Ovary (tissue), 9 donors: ENCODE measurements around the gene MSH3. TPM values are rescaled to one million over a fixed set of nuclear protein-coding genes. Genes with fewer than 3 reads are reported as not detected.
"Not testable (repeated sequence)": the region's sequence is repeated elsewhere in the genome, so short reads cannot be mapped to it uniquely, and the experiment has no call there.

Experiments used
- DNase-seq, 5 donors: peaks; one replicate each; pipeline ENCODE4 v3.0.0-alpha.2; 2019 to 2020
- H3K27ac ChIP-seq, 2 donors: fragments of 200-600 bp; one replicate each; pipeline versions ENCODE4 v1.5.1 to v1.8.0; 2019 to 2022
- H3K27me3 ChIP-seq: fragments of 200-600 bp; one replicate; pipeline ENCODE4 v1.8.0; 2022
- H3K36me3 ChIP-seq: fragments of 200-600 bp; sonication (generic); one replicate; pipeline ENCODE4 v1.5.1; 2019
- H3K4me1 ChIP-seq: one replicate; pipeline ENCODE4 v1.8.1; 2013; ENCODE audit warnings: mild to moderate bottlenecking, moderate library complexity; ENCODE audit not compliant: insufficient read depth
- H3K4me3 ChIP-seq: fragments of 200-600 bp; sonication (generic); one replicate; pipeline ENCODE4 v1.5.1; 2017
- H3K9me3 ChIP-seq, 2 donors: fragments of 200-600 bp in 1 of 2; sonication (generic) in 1 of 2; one replicate each; pipeline versions ENCODE4 v1.5.1 to v1.8.1; 2013 to 2019; ENCODE audit warnings: mild to moderate bottlenecking in 1 of 2, moderate library complexity in 1 of 2
- EP300 ChIP-seq: sonication (generic); formaldehyde crosslinking; IDR thresholded peaks from one replicate; pipeline ENCODE4 v1.6.1; 2017; ENCODE audit warnings: antibody characterized with exemption
- POLR2A ChIP-seq: fragments of 450-650 bp; IDR thresholded peaks from one replicate; pipeline ENCODE4 v1.6.1; 2017; ENCODE audit warnings: antibody characterized with exemption, mild to moderate bottlenecking, moderate library complexity
- WGBS, 3 donors: extraction: QIAGEN DNeasy Blood & Tissue Kit in 1 of 3; methylation state at CpG; one replicate each; pipeline versions ENCODE4 v1.1.5 to v1.1.7; 2013 to 2017; 5-methylcytosine and 5-hydroxymethylcytosine counted together
- intact Hi-C, 4 donors: fragments of 100-400 bp; cut with DNase I; formaldehyde crosslinking; loops; one replicate each; pipeline versions ENCODE4 v1.11.0 to v1.15.1; 2022 to 2023
- polyA plus RNA-seq, 2 donors: library from polyadenylated mRNA; stranded (reverse); fragments of 200-250 nt in 1 of 2; fragments of 350-450 nt in 1 of 2; fragmentation: Illumina TruSeq in 1 of 2; extraction: RNeasy Lipid Tissue Mini Kit (QIAGEN cat#74804) in 1 of 2; gene quantifications; one replicate each; pipeline ENCODE4 v1.2.3, GENCODE V29; 2013 to 2014
- total RNA-seq, 7 donors: library from RNA; depleted of rRNA in 2 of 7; stranded (reverse); fragments of >200 nt in 2 of 7; fragmentation: NEBNext Ultra II Directional in 3 of 7; extraction: Animal tissue kit (Norgen Biotek cat#: 25700) in 3 of 7; gene quantifications; one replicate each; pipeline versions ENCODE4 v1.1.0 to v1.2.4, GENCODE V29; 2016 to 2023
- TF ChIP-seq, protein P1 (sequence below), 3 donors: fragments of 450-650 bp in 2 of 3; fragments of 200-600 bp in 1 of 3; IDR thresholded peaks; one replicate each; pipeline versions ENCODE4 v1.5.1 to v1.8.0; 2016 to 2022; ENCODE audit warnings: antibody characterized with exemption in 3 of 3, mild to moderate bottlenecking in 1 of 3
- donor health status: DM: no; HTN: no; CAD: no; lungs with moderate emphysema.
- donor health status: DM: no; HTN: no; CAD: no.
- donor health status: Bipolar disorder and iron deficiency.
- donor health status: DM: yes; HTN: yes; CAD: no.
- donor health status: DM: no; HTN: no; CAD: no.
- donor health status: DM: yes; HTN: yes; CAD: no.

The MSH3 gene
- total and polyA plus RNA-seq, 9 donors: 5.1 to 17.0 (median 13.1) TPM

DNA sequence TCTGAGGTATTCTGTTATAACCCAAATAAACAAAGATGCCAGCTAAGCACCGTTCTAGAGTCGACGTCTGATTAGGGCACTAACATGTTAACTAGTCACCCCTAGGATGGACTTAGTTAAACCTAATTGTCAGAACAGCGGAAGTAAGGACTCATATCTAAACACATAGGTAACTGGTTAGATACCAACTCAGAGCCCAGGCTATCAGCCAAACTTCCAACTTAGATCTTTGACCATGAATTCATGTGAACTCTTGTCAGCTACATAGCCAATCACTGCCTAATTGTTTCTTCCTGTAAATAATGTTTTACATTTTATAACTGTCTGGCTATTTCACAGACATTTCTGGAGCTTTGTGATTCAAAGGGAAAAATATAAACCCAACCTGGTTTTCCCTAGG lies 84.6 kb downstream of the MSH3 start:
- 89 to 91% (median 91%) methylated on average over 4 of the region's 4 CpGs for WGBS, 3 donors
- H3K4me3 ChIP-seq: no peak overlapping the region
- H3K27ac ChIP-seq: no peak overlapping the region
- intact Hi-C loops: no loop called here
- TF ChIP-seq EP300 (no peak), POLR2A (no peak)
- TF ChIP-seq, protein P1, sequence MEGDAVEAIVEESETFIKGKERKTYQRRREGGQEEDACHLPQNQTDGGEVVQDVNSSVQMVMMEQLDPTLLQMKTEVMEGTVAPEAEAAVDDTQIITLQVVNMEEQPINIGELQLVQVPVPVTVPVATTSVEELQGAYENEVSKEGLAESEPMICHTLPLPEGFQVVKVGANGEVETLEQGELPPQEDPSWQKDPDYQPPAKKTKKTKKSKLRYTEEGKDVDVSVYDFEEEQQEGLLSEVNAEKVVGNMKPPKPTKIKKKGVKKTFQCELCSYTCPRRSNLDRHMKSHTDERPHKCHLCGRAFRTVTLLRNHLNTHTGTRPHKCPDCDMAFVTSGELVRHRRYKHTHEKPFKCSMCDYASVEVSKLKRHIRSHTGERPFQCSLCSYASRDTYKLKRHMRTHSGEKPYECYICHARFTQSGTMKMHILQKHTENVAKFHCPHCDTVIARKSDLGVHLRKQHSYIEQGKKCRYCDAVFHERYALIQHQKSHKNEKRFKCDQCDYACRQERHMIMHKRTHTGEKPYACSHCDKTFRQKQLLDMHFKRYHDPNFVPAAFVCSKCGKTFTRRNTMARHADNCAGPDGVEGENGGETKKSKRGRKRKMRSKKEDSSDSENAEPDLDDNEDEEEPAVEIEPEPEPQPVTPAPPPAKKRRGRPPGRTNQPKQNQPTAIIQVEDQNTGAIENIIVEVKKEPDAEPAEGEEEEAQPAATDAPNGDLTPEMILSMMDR (IDR thresholded peaks at IDR 0.05): no peak
- no peak for DNase-seq
- no peaks in the 10 kb centered on the region for H3K9me3 ChIP-seq
- no peaks in the 10 kb centered on the region for H3K36me3 ChIP-seq
- no peaks in the 10 kb centered on the region for H3K27me3 ChIP-seq
- H3K4me1 ChIP-seq: no peaks in the 10 kb centered on the region

DNA sequence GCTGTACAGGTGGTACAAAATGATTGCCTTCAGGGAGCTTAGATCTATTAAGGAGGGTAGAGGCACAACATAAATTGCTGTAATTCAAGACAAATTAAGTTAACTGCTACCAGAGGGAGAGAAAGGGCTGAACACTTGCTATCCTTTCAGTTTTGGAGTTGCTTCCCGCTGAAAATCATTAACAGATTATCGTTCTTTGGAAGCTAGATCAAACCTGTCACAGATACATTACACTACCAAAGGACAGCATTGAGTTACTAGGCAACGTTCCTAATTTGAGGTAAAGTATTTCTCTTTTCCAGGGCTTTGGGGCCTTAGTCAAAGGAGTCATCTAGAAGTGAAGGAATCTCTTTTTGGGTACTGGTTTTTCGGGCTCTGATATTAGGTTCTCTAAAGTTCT lies 85.0 kb downstream of the MSH3 start:
- TF ChIP-seq POLR2A: no peak
- no peak for TF ChIP-seq EP300
- TF ChIP-seq, protein P1 (IDR thresholded peaks at IDR 0.05): no peak
- no peaks in the 10 kb centered on the region for H3K27me3 ChIP-seq
- no peak for DNase-seq
- H3K36me3 ChIP-seq: no peaks in the 10 kb centered on the region
- intact Hi-C loops: no loop called here
- no peak overlapping the region for H3K27ac ChIP-seq
- no peaks in the 10 kb centered on the region for H3K4me1 ChIP-seq
- H3K4me3 ChIP-seq: no peak overlapping the region
- H3K9me3 ChIP-seq: no peaks in the 10 kb centered on the region
- WGBS, 3 donors: 92 to 96% (median 93%) methylated on average over 4 of the region's 4 CpGs

DNA sequence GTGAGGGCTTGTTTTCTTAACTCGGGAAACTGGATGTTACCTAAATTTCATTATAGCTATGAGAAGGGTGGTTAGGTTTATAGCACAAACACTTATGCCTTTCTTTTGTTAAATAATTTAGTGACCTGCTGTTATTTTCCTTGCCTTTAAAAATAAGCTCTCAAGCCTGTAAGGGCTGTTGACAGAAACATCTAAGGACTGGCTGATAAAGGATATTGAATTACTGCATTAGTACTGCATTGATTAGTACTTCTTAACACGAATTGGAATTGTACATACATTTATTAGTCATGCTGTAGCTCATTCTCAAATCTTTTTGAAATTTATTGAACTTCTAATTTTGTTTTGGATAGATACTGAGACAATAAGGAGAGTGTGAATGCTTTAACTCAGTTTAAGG lies 85.4 kb downstream of the MSH3 start:
- TF ChIP-seq, protein P1 (IDR thresholded peaks at IDR 0.05): no peak
- no peak for TF ChIP-seq POLR2A
- TF ChIP-seq EP300: no peak
- H3K27ac ChIP-seq: no peak overlapping the region
- no peaks in the 10 kb centered on the region for H3K9me3 ChIP-seq
- DNase-seq: no peak
- no peak overlapping the region for H3K4me3 ChIP-seq
- WGBS, 3 donors: 84 to 92% (median 89%) methylated on average over 2 of the region's 2 CpGs
- no peaks in the 10 kb centered on the region for H3K36me3 ChIP-seq
- H3K27me3 ChIP-seq: no peaks in the 10 kb centered on the region
- H3K4me1 ChIP-seq: no peaks in the 10 kb centered on the region
- intact Hi-C loops: no loop called here

GRCh38 chr5:80740488-80740887 lies 86.0 kb downstream of the MSH3 start:
- intact Hi-C loops, H3K4me1 ChIP-seq, H3K36me3 ChIP-seq, H3K4me3 ChIP-seq, DNase-seq, H3K27ac ChIP-seq, H3K27me3 ChIP-seq, H3K9me3 ChIP-seq: not testable (repeated sequence)
- WGBS, 3 donors: 97% methylated on average over 12 of the region's 12 CpGs

- no peaks in the 10 kb centered on the region for H3K9me3 ChIP-seq
- no peaks in the 10 kb centered on the region for H3K36me3 ChIP-seq
- 74 to 81% (median 80%) methylated on average over 1 of the region's 1 CpG for WGBS, 3 donors
- H3K27ac ChIP-seq: no peak overlapping the region
- no peak for DNase-seq
- no peaks in the 10 kb centered on the region for H3K27me3 ChIP-seq
- no peak overlapping the region for H3K4me3 ChIP-seq
- no peaks in the 10 kb centered on the region for H3K4me1 ChIP-seq
- TF ChIP-seq, protein P1 (IDR thresholded peaks at IDR 0.05): no peak
- TF ChIP-seq POLR2A: no peak
- no peak for TF ChIP-seq EP300
- intact Hi-C loops: no loop called here
These were observed 86.5 kb downstream of the MSH3 start for GRCh38 chr5:80740999-80741398.
